Measurements from ENCODE around the gene SIDT1.

SIDT1 gene

DNA sequence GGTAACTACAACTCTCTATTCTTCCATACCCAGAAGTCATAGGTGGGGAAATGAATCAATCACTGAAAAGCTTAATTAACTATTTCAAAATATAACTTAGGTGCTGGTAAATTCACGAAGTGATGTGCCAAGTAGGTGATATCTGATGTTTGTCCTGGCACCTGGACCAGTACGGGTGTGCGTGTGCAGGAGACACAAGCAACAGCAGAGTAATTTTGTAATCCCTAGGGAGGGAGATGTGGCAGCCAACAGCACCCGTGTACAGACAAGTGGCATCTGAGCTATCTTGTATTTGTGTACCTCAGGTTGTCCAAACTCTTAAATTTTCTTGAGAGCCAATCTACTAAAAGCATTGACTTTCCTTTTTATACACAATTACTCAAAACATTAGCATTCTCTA is 141.2 kb downstream of the SIDT1 start:
- H3K4me1 ChIP-seq (ENCODE audit: low read length), result peaks cover 6% of the 10 kb centered on the region
- TF ChIP-seq, protein P1, sequence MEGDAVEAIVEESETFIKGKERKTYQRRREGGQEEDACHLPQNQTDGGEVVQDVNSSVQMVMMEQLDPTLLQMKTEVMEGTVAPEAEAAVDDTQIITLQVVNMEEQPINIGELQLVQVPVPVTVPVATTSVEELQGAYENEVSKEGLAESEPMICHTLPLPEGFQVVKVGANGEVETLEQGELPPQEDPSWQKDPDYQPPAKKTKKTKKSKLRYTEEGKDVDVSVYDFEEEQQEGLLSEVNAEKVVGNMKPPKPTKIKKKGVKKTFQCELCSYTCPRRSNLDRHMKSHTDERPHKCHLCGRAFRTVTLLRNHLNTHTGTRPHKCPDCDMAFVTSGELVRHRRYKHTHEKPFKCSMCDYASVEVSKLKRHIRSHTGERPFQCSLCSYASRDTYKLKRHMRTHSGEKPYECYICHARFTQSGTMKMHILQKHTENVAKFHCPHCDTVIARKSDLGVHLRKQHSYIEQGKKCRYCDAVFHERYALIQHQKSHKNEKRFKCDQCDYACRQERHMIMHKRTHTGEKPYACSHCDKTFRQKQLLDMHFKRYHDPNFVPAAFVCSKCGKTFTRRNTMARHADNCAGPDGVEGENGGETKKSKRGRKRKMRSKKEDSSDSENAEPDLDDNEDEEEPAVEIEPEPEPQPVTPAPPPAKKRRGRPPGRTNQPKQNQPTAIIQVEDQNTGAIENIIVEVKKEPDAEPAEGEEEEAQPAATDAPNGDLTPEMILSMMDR (IDR thresholded peaks at IDR 0.05; ENCODE audit: low read depth, low read length), result no peak
- TF ChIP-seq EZH2phosphoT487 (IDR thresholded peaks at IDR 0.05; ENCODE audit: low read depth), result no peak
- H3K4me3 ChIP-seq (ENCODE audit: low read length), result no peak overlapping the region
- no peaks in the 10 kb centered on the region for H4K20me1 ChIP-seq (ENCODE audit: insufficient read depth, low read length)
- no peaks in the 10 kb centered on the region for H3K79me2 ChIP-seq (ENCODE audit: low read length)
- H3K27me3 ChIP-seq (ENCODE audit: low read depth, low read length), result no peaks in the 10 kb centered on the region
- no peaks in the 10 kb centered on the region for H3K9me3 ChIP-seq (ENCODE audit: insufficient read depth, low read length)
- H3K4me2 ChIP-seq (ENCODE audit: low read length), result no peak overlapping the region
- H2AFZ ChIP-seq (ENCODE audit: low read depth, low read length), result no peak overlapping the region
- no peak overlapping the region for H3K9ac ChIP-seq (ENCODE audit: low read length)
- no peaks in the 10 kb centered on the region for H3K36me3 ChIP-seq (replicated peaks; ENCODE audit: low read depth, low read length)
- H3K27ac ChIP-seq (ENCODE audit: low read length), result no peak overlapping the region

DNA sequence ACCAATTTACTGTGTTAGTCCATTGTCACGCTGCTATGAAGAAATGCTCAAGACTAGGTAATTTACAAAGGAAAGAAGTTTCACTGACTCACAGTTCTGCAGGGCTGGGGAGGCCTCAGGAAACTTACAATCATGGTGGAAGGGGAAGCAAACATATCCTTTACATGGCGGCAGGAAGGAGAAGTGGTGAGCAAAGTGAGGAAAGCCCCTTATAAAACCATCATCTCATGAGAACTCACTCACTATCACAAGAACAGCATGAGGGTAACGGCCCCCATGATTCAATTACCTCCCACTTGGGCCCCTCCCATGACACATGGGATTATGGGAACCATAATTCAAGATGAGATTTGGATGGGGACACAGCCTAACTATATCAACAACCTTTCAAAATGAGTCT is 143.9 kb downstream of the SIDT1 start:
- no peaks in the 10 kb centered on the region for H4K20me1 ChIP-seq (ENCODE audit: insufficient read depth, low read length)
- no peak overlapping the region for H2AFZ ChIP-seq (ENCODE audit: low read depth, low read length)
- H3K4me2 ChIP-seq (ENCODE audit: low read length), result no peak overlapping the region
- H3K36me3 ChIP-seq (replicated peaks; ENCODE audit: low read depth, low read length), result no peaks in the 10 kb centered on the region
- peaks cover 6% of the 10 kb centered on the region for H3K4me1 ChIP-seq (ENCODE audit: low read length)
- no peaks in the 10 kb centered on the region for H3K27me3 ChIP-seq (ENCODE audit: low read depth, low read length)
- no peak overlapping the region for H3K27ac ChIP-seq (ENCODE audit: low read length)
- no peaks in the 10 kb centered on the region for H3K9me3 ChIP-seq (ENCODE audit: insufficient read depth, low read length)
- no peaks in the 10 kb centered on the region for H3K79me2 ChIP-seq (ENCODE audit: low read length)
- no peak for TF ChIP-seq EZH2phosphoT487 (IDR thresholded peaks at IDR 0.05; ENCODE audit: low read depth)
- TF ChIP-seq, protein P1 (IDR thresholded peaks at IDR 0.05; ENCODE audit: low read depth, low read length), result no peak
- H3K9ac ChIP-seq (ENCODE audit: low read length), result no peak overlapping the region
- no peak overlapping the region for H3K4me3 ChIP-seq (ENCODE audit: low read length)

DNA sequence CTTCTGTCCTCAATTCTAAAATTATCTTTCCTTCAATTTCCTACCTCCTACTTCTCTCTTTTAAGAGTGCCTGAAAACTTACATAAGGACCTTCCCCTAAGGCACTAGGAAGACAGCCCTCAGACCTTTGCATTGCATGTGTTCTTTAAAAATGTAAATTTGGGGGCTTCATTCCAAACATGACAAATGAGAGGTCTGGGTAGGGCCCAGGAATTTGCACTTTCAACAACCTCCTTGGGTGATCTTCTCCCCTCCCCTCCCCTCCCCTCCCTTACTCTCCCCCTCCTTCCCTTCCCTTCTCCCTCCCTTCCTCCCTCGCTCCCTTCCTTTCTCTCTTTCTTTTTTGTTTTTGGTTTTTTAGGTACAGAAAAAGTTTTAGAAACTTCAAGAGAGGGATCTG is 145.4 kb downstream of the SIDT1 start:
- Histone ChIP-seq H3K4me2 (ENCODE audit: low read length) (no peak overlapping the region), H3K4me1 (ENCODE audit: low read length) (peaks cover 6% of the 10 kb centered on the region), H3K36me3 (replicated peaks; ENCODE audit: low read depth, low read length) (no peaks in the 10 kb centered on the region), H3K79me2 (ENCODE audit: low read length) (no peaks in the 10 kb centered on the region), H3K9me3 (ENCODE audit: insufficient read depth, low read length) (no peaks in the 10 kb centered on the region), H3K4me3 (ENCODE audit: low read length) (no peak overlapping the region), H3K9ac (ENCODE audit: low read length) (no peak overlapping the region), H4K20me1 (ENCODE audit: insufficient read depth, low read length) (no peaks in the 10 kb centered on the region), H2AFZ (ENCODE audit: low read depth, low read length) (no peak overlapping the region), H3K27ac (ENCODE audit: low read length) (no peak overlapping the region), H3K27me3 (ENCODE audit: low read depth, low read length) (no peaks in the 10 kb centered on the region)
- TF ChIP-seq, protein P1 (IDR thresholded peaks at IDR 0.05; ENCODE audit: low read depth, low read length), result no peak
- TF ChIP-seq EZH2phosphoT487 (IDR thresholded peaks at IDR 0.05; ENCODE audit: low read depth), result no peak

DNA sequence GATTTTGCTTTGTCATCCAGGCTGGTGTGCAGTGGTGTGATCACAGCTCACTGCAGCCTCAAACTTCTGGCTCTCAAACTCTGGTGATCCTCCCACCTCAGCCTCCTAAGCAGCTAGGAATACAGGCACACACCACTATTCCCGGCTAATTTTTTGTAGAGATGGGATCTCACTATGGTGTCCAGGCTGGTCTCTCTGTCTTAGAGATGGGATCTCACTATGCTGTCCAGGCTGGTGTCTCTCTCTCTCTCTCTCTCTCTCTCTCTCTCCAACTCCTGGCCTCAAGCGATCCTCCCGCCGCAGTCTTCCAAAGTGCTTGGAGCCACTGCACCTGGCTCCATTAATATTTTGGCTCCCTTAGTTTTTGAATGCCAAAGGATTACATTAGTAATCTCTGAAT is 146.4 kb downstream of the SIDT1 start:
- Histone ChIP-seq H2AFZ (ENCODE audit: low read depth, low read length) (no peak overlapping the region), H3K27me3 (ENCODE audit: low read depth, low read length) (no peaks in the 10 kb centered on the region), H3K27ac (ENCODE audit: low read length) (no peak overlapping the region), H3K9me3 (ENCODE audit: insufficient read depth, low read length) (no peaks in the 10 kb centered on the region), H3K9ac (ENCODE audit: low read length) (no peak overlapping the region), H3K4me1 (ENCODE audit: low read length) (peaks cover 6% of the 10 kb centered on the region), H3K79me2 (ENCODE audit: low read length) (no peaks in the 10 kb centered on the region), H3K36me3 (replicated peaks; ENCODE audit: low read depth, low read length) (no peaks in the 10 kb centered on the region), H3K4me2 (ENCODE audit: low read length) (no peak overlapping the region), H4K20me1 (ENCODE audit: insufficient read depth, low read length) (no peaks in the 10 kb centered on the region), H3K4me3 (ENCODE audit: low read length) (no peak overlapping the region)
- no peak for TF ChIP-seq EZH2phosphoT487 (IDR thresholded peaks at IDR 0.05; ENCODE audit: low read depth)
- TF ChIP-seq, protein P1 (IDR thresholded peaks at IDR 0.05; ENCODE audit: low read depth, low read length), result no peak
